ENCODE measurements around the gene VAC14.
"Not testable (repeated sequence)": the region's sequence is repeated elsewhere in the genome, so short reads cannot be mapped to it uniquely, and the experiment has no call there.

The VAC14 gene

DNA sequence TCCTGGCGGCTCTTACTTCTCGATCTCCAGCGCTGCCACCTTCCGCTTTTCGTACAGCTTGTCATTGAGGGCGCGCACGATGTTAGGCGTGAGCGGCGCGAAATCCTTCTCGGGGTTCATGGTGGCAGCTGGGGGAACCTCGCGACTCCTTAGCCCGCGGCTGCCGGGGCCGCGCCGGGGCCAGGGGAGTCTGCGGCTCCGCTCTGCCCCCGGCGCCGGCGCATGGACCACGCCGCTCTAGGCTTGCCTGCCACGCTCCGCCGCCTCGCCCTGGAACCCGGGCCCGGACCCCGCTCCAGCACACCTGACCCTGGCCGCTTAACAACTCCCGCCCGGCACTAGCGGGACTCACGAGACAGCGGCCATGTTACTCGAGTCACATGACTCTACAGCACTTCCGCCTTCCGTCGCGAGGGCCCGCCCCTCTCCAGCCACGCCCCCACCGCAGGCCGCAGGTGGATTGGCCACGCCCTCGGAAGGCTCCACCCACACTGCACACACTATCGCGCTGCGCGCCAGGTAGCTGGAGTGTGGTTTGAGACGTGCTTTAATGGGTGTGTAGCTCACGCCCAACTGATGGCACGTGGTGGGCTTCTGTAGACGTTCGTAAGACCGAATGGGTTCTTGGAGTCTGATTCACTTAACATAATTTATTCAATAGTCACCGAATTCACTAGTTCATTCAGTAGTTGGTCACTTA lies at the start of gene VAC14:
Gene VAC14, minus strand, starts transcription at position 378 of the 700 bp plus-strand sequence. Its CDS starts 258 bp downstream, at position 120.
- TF ChIP-seq, protein P1, sequence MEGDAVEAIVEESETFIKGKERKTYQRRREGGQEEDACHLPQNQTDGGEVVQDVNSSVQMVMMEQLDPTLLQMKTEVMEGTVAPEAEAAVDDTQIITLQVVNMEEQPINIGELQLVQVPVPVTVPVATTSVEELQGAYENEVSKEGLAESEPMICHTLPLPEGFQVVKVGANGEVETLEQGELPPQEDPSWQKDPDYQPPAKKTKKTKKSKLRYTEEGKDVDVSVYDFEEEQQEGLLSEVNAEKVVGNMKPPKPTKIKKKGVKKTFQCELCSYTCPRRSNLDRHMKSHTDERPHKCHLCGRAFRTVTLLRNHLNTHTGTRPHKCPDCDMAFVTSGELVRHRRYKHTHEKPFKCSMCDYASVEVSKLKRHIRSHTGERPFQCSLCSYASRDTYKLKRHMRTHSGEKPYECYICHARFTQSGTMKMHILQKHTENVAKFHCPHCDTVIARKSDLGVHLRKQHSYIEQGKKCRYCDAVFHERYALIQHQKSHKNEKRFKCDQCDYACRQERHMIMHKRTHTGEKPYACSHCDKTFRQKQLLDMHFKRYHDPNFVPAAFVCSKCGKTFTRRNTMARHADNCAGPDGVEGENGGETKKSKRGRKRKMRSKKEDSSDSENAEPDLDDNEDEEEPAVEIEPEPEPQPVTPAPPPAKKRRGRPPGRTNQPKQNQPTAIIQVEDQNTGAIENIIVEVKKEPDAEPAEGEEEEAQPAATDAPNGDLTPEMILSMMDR (conservative IDR thresholded peaks at IDR 0.05), result no peak
- peak within 1 kb of the TSS; percentile 51; the same call in 1 of the 2 replicates for H3K27ac ChIP-seq

DNA sequence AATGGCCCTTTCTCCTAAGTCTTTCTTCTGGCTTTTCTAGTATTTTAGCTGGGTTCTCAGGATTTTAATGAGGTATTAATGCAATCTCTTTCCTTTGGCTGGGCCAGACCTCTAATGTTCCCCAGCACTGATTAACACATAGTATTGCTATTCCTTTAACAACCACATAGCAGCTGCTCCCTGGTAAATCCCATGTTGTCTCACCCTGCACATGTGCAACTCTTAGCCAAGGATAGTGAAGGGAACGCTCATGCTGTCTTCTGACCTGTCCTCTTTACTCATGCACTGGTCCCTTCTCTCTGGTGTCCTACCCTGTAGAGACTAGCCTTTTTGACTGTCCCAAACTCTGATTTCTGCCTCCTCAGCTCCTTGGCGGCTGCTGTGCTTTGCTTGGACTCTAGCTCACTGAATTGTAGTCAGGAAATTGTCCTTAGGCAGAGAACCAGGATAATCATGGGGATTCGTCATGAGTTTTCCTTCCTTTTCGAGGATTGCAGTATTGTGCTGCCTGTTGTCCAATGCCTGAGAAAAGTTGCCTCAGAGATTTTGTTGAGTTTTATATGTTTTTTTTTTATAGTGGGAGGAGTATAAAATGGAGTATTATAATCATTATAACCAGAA lies 22.6 kb upstream of the VAC14 start:
- not testable (repeated sequence) for H3K27ac ChIP-seq

DNA sequence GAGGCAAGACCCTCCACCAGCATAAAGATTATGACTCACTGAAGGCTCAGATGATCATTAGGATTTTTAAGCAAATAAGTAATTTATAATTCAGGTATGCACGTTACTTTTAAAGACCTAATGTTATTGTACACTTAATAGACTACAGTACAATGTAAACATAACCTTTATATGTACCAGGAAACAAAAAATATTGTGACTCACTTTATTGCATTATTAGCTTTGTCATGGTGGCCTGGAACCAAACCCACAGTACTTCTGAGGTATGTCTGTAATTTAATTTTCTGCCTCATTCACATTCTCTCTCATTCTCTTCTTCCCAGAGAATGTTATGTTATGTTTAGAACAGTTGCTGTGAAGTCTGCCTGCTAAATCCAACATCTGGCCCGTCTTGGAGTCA lies 21.8 kb upstream of the VAC14 start:
- not testable (repeated sequence) for H3K27ac ChIP-seq

DNA sequence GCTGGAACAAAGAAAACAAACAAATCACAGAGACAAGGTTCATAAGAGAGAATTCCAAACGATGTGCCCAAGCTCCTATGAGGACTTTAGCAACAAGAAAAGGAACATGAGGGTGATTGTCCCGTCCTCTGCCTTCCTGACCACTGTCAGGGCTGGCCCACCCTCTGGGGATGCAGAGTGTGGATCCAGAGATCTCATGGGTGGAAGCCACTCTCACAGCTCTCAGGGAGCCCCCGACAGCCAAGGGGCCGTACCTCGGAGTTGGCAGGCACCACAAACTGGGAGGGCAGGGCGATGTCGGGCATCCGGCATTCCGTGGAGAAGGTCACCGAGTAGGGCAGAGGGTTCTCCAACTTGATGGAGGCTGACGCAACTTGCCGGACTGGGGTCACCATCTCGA lies 17.1 kb upstream of the VAC14 start:
- H3K27ac ChIP-seq, result not testable (repeated sequence)

DNA sequence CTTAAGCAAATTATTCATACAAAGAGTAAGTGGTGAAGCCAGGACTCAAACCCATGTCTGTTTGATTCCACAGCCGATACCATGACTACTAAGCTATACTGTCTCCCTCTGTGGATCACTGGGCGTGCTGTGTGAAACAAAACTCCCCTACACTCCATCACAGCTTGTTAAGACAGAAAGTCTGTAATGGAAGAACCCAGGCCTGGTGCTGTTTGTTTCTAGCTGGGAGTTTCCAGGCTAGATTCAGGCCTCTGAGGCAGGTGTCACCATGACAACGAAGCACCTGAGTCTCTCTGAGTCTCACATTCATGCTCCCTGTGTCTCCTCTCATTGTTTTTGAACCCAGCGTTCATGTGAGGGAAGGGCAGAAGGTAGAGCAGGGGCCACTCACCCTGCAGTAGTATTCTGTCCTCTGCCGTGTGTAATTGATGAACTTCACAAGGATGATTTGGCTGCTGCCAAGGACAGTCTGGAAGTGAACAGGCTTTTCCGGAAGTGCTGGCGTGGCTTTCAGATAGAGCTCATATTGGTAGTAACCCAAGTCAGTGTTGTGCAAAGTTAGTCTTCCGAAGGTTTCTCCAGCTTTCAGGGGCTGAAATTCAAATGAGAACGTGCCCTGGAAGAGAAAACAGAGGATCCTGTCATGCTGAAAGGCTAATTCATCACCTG lies 8.6 kb upstream of the VAC14 start:
- peak overlapping the region; percentile 10; the same call in 1 of the 2 replicates for H3K27ac ChIP-seq
- TF ChIP-seq, protein P1 (conservative IDR thresholded peaks at IDR 0.05), result no peak

DNA sequence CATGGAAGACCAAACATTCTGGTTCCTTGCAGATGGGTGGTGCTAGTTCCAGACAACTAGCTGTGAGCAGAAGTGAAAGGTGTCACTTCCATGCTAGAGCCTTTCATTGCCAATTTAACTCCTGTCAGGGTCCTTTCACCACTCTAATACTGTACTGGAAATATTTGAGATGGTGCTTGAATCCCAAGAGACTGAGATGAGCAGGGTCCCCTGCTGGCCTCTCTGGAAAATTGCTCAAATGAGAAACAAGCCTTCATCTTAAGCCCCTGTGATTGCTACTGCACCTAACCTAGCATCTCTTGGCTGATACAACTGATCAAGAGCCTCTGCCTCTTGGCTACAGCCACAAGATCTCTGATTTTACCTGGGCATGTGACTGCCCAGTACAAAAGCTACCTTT lies 7.4 kb upstream of the VAC14 start:
- TF ChIP-seq, protein P1 (conservative IDR thresholded peaks at IDR 0.05), result no peak
- no peak overlapping the region for H3K27ac ChIP-seq

DNA sequence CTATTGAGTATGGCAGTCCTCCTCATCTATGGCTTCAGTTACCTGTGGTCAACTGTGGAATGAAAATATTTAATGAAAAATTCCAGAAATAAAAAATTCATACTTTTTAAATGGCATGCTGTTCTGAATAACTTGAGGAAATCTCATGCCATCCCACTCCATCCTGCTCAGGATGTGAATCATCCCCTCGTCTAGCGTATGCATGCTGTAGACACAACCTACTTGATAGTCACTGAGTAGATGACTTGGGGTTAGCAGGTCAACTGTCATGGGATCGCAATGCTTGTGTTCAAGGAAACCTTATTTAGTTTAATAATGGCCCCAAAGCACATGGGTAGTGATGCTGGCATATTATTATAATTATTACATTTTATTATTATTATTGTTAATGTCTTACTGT lies 4.8 kb upstream of the VAC14 start:
- TF ChIP-seq, protein P1 (conservative IDR thresholded peaks at IDR 0.05), result no peak
- H3K27ac ChIP-seq, result no peak overlapping the region

DNA sequence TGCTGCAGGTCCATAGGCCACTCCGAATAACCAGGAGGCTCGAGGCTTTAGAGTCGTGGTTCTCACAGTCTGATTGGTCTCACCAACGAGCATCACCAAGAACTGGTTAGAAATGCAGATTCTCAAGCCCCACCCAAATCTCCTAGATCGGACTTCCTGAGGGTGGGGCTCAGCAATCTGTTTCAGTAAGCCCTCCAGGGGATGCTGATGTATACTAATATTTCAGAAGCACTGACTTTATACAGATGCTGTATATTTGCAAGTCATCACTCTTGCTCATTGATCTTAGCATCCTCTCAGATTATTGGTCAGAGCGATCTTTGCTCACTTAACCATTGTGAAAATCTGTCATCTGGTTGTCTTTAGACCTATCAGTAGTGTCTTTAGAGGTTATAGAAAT lies 4.4 kb upstream of the VAC14 start:
- TF ChIP-seq, protein P1 (conservative IDR thresholded peaks at IDR 0.05), result no peak

DNA sequence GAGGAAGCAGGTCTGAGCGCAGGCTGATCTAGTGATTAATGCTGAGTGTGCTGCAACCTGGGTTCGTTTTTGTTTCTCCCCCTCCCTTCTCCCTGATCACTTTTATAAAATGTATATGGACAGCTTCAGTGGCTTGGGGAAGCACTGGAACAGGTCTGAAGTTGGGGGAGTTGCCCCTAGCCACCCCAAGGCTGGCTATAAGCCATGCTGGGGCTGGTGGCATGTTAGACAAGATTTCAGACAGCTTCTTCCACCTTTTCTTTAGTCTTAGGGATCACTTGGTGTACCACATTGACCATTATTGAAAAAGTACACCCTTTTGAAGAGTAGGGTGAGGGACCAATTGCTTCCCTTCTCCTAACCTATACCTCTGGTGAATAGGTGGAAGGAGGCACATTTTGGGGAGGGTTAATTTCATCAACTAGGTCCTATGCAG lies 3.8 kb upstream of the VAC14 start:
- H3K27ac ChIP-seq, result no peak overlapping the region
- TF ChIP-seq, protein P1 (conservative IDR thresholded peaks at IDR 0.05), result no peak

More for the DNA sequence above, 4.4 kb upstream of the VAC14 start:
- no peak overlapping the region for H3K27ac ChIP-seq
